SKM-1 (cell line): Measurements from ENCODE around the gene S1PR5.

Experiments
- DNase-seq: peaks from one replicate; lab custom pipeline; 2025; ENCODE audit not compliant: unreplicated experiment; lab: John Stamatoyannopoulos, UW

The S1PR5 gene

DNA sequence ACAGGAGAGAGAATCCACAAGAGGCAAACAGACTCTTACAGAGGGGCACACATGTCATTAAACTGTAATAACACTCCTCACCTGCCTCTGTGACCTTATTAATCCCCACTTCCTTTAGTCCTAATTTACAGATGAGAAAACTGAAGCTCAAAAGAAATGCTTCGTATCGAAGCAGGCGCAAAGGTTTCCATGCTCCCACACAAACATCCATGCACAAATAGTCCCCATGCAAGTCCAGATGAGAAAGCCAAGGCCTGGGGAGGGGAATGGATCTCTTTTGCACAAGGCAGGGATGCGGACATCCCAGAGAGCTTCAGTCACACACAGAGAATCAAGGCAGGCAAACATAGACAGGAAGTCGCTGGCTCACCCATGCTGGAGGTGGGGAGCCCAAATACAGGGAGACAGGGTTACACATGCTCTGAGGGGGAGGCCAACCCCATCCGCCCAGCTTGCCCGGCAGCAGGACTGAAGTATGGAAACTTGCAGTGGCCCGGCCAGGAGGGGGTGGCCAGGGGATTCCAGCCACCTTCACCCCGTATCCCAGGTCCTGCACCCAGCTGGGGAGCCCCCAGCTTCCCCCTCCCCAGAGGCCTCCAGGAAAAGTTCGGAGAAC, 468 bp downstream of the S1PR5 start:
- DNase-seq: no peak

DNA sequence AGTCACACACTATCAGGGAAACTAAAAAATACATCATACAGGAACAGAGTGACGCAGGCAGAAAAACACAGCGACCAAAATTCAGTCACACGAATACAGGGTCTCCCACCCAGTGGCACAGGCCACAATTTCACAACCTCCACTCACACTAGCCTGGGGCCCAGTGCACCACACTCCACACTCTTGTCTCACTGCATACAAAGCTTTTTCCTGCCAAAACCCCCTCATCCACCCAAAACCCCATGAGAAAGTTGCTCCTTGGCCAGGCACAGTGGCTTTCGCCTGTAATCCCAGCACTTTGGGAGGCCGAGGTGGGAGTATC, 1.2 kb downstream of the S1PR5 start:
- no peak for DNase-seq

DNA sequence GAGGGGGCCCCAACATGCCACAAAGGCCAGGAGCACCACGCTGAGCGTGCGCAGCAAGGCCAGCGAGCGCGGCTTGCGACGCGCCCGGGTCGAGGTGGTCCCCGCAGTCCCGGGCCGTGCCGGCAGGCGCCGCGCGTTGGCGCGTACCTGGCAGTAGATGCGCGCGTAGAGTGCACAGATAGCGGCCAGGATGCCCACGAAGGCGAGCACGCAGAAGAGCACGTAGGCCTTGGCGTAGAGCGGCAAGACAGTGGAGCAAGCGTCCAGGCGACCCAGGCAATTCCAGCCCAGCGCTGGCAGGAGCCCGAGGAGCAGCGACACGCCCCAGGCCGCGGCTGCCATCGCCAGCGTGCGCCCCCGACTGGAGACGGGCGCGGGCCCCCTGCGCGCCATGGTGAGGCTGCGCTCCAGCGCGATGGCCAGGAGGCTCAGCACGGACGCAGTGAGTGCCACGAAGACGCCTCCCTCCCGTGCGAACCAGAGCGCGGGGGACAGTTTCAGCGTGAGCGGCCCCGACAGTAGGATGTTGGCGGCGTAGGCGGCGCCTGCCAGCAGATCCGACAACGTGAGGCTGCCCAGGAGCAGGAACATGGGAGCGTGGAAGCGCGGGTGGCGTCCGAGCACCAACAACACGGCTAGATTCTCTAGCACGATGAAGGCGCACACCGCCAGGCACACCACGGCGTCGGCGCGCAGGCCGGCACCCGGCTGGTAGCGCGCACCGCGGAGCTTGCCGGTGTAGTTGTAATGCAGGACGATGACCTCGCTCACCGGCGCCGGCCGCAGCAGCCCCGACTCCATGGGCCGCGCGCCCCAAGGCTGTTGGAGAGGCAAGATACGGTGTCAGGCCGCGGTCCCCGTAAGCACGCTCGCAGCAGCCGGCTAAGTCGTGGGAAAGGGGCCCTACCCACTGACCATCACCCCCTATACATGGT, 2.8 kb downstream of the S1PR5 start:
- DNase-seq: no peak

DNA sequence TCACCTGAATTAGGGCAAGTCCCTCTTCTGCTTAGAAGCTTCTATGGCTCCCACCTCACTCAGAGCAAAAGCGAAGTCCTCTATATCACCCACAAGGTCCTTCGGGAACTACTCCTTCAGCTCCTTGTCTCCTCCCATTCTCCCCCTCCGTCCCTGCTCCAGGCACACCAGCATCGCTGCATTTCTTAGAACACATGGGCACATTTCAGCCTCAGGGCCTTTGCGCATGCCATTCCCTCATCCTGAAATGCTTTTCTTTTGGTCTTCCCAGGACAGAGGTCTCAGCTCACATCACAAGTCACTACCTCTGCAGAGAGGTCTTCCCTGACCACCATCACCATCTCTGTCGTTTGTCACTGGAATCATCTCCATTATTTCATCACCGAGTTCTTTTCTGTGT, 4.0 kb downstream of the S1PR5 start:
- no peak for DNase-seq

DNA sequence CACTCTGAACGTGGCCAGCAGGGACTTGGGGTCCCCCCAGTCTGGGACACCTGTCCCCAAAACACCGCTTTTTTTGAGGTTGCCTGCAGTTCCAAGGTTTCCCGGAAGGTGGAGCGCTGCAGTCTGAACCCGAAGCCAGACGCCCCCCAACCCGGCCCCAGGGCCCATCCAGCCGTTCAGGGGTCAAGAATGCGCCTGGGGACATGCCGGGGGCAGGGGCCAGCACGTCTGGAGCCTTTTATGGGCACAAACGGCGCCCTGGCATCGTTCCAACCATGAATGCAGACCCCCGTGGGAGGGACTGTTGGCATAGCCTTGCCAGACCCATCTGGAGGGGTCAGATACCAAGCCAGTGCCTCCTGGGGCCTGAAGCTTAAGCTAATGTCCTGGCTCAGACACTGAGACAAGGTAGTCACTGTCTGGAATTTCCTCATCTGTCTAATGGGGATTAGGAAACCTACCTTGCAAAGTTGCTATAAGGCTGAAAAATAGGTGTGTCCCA, 6.9 kb downstream of the S1PR5 start:
- DNase-seq: no peak

DNA sequence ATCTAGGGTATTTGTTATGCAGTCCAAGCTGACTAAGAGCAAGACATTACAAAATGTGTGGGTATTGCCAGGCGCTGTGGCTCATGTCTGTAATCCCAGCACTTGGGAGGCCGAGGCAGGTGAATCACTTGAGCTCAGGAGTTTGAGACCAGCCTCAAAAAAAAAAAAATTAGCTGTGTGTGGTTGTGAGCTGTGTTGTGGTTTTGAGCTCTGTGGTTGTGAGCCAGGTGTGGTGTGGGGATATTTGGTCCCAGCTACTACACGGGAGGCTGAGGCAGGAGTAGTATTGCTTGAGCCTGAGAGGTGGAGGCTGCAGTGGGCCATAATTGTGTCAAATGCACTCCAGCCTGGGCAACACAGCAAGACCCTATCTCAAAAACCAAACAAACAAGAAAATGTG, 8.5 kb downstream of the S1PR5 start:
- no peak for DNase-seq

DNA sequence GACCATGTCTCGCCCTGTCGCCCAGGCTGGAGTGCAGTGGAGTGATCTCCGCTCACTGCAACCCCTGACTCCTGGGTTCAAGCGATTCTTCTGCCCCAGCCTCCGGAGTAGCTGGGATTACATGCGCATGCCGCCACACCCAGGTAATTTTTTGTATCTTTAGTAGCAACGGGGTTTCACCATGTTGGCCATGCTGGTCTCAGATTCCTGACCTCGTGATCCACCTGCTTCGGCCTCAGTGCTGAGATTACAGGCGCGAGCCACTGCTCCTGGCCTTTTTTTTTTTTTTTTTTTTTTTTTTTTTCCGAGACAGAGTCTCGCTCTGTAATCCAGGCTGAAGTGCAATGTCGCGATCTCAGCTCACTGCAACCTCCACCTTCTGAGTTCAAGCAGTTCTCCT, 9.2 kb downstream of the S1PR5 start:
- no peak for DNase-seq

DNA sequence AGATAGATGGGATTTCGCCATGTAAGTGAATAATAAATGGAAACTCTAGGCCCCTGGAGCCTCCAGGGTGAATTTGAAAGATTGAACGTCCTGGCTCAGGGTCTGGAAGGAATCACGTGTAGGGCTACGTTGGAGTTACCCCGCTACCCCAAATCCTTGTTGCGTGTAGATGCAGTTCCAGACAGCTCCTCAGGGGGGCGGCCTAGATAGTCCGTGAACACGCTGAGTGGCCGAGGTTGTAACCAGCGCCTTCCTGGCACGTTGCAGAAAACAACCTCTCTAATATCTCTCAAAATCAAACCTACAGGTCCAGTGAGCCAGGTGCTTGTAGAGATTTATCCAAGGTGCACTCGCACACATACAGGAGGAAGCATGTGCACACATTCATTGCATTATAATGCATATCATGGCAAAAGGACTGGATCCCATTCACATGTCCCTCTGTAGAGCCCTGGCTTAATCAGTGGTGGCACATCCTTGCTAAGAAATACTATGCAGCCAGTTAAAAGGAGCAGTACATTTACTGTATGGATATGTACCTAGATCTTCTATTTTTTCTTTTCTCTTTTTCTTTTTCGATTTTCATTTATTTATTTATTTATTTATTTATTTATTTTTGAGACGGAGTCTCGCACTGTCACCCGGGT, 11.5 kb downstream of the S1PR5 start:
- peak; percentile 30 for DNase-seq

DNA sequence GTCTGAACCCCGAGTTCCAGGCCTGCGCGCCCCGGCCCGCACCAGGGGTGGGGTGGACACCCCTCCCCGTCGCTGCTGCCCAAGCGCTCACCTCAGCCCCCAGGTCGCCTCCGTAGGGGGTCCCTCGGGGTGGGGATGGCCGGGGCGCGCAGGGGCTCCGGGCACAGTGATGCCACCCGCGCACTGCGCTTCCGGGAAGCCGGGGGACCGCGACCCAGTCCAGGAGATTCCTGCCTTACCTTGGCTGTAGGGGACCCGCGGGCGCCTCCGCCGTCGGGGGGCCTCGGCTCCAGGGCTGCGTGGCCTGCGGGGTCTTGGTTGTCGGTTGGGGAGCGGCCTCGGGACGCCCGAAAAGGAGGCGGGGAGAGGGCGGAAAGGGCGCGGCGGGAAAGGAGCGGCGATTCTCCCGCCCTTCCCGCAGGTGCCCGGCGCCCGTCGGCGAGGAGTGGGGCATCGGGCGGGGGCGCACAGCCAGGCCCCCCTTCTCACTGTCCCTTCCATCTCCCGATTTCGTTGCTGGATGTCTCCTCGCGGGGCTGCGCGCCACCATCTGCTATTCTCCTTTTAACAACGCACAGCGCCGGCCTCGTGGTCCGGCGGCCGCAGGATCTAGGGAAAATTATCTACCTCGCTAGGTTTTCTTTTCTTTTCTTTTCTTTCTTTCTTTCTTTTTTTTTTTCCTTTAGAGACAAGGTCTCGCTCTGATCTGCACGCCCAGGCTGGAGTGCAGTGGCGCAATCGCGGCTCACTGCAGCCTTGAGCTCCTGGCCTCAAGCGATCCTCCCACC, 14.1 kb downstream of the S1PR5 start, which contains the start of gene KEAP1:
TSS of gene KEAP1 (minus strand) at position 355 of the 788 bp plus-strand sequence. CDS start 3,323 bp downstream, outside the sequence.
- DNase-seq: no peak

DNA sequence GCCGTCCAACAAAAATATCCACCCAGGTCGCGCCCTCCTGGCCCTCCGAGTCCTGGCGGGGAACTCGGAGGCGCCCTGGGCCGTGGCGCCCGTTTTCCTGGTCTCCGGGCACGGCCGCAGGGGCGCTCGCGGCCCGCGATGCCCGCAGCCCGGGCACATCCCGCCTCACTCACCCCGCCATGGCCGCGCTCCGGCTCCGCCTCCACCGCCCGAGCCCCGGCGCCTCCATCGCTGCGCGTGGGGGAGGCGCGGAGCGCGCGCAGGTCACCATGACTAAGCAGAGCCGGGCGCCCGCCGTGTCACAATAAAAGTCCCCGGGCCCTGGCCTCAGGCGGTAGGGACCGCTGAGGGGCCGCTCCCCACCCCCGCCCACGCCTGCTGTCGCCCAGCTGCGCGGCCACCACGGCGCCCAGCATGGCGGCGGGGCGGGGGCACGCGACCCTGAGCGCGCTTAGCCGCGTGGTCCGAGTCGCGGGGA, 14.7 kb downstream of the S1PR5 start:
- DNase-seq: peak; percentile 86

DNA sequence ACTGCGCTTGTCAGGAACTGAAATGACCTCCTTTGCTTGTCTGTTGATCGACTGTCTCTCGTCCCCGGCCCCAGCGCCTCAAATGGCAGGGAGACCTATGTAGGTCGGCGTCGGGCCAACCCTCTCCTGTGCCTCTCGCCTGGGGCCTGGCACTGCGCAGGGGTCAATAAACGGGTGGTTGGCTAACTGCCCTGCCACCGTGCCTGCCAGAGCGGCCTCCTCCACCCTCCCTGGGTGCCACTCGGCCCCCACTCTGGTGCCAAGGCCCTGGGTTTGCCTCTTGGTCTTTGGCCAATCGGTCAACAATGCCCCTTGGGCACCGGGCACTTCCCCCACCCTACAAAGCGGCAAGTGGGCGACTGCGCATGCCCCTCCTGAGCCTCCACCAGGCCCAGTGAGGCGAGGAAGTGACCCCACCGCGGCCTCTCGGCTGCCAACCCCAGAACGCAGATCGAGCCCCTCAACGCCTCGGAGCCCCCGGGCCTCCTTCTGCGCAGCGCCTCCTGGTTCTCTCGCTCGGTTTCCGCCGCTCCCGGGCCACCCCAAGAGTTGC, 15.2 kb downstream of the S1PR5 start:
- DNase-seq: no peak

DNA sequence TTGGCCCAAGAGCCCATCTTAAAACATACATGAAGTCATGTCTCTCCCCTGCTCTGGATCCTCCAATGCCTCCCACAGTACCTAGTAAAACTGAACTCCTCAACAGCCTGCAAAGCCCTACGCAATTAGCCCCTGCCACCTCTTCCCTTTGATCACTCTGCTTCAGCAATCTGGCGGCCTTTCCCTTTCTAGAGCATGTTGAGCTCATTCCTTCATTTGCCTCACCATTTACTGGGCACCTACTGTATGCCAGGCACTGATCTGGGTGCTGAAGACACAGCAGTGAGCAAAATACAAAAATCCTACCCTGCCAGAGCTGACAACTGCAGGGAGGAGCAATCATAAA, 17.0 kb downstream of the S1PR5 start:
- no peak for DNase-seq

DNA sequence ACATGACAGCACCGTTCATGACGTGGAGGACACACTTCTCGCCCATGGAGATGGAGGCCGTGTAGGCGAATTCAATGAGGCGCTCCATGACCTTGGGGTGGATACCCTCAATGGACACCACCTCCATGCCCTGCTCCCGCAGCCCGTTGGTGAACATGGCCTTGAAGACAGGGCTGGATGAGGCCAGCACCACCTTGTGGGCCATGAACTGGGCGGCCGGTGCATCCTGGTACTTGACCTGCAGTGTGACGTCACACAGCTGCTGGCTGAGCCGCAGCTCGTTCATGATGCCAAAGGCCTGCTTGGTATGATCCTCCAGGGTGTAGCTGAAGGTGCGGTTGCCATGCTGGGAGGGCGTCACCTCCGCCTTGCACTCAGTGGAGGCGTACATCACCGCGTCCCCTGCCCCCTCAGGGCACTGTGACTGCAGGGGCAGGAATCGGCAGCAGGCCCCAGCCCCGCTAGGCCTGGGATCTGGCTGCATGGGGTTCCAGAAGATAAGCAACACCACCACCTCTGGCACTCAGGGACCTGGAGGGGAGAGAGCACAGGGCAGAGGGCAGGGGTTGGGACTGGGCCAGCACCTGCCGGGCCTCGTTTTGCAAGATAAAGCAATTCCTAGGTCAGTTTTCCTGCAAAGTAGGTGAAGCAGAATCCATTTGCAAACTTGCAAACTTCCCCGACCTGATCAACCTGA, 17.5 kb downstream of the S1PR5 start:
- no peak for DNase-seq

DNA sequence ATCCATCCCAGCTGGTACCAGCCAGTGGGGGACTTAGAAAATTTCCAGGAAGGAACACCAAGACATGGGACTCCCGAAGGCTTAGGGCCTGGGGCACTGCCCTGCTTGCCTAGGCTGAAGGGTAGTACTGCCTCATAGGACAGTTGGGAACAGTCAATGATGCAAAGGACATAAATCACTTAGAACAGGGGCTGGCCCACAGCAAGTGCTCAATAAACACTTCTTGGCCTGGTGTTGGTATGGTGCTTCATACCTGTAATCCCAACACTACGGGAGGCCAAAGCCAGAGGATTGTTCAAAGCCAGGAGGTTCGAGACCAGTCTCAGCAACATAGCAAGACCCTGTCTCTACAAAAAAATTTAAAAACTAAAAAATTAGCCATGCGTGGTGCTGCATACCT, 19.9 kb downstream of the S1PR5 start:
- no peak for DNase-seq

DNA sequence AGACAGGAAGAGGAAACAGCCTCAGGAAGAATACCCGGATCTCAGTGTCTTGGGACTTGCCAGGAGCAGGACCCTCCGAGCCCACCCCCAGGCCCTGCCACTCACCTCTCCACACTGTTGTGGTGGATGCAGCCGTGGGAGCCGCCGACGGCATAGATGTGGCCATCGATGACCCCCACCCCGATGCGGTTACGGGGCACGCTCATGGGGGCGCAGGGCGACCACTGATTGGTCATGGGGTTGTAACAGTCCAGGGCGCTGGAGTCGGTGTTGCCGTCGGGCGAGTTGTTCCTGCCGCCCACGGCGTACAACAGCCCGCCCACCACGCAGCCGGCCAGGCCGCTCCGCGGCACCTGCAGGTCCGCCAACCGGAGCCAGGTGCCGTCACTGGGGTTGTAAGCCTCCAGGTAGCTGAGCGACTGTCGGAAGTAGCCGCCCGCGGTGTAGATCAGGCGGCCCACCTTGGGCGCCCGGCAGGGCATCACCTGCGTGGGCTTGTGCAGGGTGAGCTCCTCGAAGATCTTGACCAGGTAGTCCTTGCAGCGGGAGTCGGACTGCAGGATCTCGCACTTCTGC, 25.7 kb downstream of the S1PR5 start:
- DNase-seq: no peak

DNA sequence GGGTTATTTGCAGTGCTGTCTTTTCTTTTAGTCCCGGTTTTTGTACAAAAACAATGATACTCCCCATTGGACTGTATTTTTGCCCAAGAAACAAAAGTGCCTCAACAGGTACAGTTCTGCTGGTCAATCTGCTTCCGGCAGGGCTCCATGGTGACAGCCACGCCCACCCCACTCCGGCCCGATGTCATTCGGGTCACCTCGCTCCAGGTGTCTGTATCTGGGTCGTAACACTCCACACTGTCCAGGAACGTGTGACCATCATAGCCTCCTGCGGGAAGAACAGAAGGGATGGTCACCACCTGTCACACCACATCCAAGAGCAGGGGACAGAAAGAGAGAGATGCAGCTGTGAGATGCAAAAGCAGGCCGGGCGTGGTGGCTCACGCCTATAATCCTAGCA, 30.7 kb downstream of the S1PR5 start:
- DNase-seq: no peak

DNA sequence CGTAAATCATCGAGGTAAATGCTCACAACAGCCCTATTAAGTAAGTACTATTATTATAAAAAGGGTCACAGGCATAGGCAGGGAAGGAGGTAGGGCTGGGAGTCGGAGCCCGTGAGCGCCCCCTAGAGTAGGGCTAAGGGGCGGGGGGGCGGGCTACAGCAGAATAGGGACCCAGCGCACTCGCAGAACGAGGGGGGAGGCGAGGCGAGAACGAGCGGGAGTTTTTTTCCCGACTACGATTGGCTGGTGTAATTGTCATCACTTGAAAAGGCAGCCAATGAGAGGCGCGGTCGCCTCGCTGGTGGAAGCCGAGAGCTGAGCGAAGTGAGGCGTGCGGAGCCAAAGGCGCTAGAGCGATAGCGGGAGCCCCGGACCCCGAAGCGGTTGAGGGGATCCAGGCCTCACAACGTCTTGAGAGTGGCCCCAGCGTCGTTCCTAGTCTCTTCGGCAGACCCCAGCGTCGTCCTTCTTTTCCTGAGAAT, 38.3 kb downstream of the S1PR5 start:
- peak; percentile 89 for DNase-seq

DNA sequence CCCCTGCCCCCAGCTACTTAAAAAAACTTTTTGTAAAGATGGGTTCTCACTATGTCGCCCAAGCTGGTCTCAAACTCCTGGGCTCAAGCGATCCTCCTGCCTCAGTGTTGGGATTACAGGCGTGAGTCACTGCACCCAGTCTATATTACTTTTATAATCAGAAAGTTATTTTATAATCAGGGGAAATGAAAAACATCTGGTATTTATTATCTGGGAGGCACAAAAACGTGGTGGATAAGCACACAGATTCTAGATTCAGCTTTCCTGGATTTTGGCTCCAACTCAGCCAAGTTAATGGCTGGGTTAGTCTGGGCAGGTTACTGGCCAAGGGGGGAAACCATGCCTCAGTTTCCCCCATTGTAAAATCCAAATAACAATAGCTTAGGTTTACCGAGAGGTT, 38.8 kb downstream of the S1PR5 start:
- DNase-seq: no peak

DNA sequence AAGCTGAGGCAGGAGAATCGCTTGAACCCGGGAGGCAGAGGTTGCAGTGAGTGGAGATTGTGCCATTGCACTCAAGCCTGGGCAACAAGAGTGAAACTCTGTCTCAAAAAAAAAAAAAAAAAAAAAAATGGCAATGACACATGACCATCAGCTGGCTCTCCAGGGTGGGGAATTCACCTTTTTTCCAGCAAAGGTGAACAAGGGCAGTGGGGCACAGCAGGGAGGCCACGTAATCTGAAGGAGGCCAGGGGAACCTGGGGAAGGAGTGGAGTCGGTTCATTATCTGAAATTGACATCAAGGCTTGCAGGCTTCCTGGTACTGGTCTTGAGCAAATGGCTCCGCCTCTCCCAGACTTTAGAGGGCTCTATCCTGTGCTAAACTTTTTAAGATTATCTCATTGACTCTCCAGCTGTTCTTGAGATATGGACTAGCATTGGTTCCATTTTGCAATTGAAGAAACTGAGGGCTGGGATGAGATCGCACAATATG, 42.2 kb downstream of the S1PR5 start:
- no peak for DNase-seq
